SU-DHL-6 (cell line): ENCODE results near the gene ZNHIT1.

ENCODE experiments used
- H2AFZ ChIP-seq: fragments of 200-600 bp; sonication (generic); 2 replicates; pipeline ENCODE4 v1.6.1; 2014; ENCODE audit warnings: low read depth, mild to moderate bottlenecking, moderate library complexity, mixed read lengths, antibody characterized with exemption, low read length; ENCODE audit not compliant: severe bottlenecking
- H3F3A ChIP-seq: fragments of 200-600 bp; shearing (Covaris generic); 2 replicates; pipeline ENCODE4 v1.6.0; 2016; ENCODE audit warnings: antibody characterized with exemption, mild to moderate bottlenecking; ENCODE audit not compliant: insufficient read depth
- H3K27ac ChIP-seq: fragments of 200-600 bp; sonication (generic); 2 replicates; pipeline ENCODE4 v1.5.1; 2016; ENCODE audit warnings: low read depth, mild to moderate bottlenecking, low read length, moderate library complexity, mixed read lengths
- H3K27me3 ChIP-seq: fragments of 200-600 bp; sonication (generic), shearing (Covaris generic); 2 replicates; pipeline ENCODE4 v1.6.0; 2014; ENCODE audit warnings: mild to moderate bottlenecking, low read length
- H3K36me3 ChIP-seq: fragments of 200-600 bp; sonication (generic); 2 replicates; pipeline ENCODE4 v1.6.1; 2014; ENCODE audit warnings: mild to moderate bottlenecking, low read length, mixed read lengths
- H3K4me2 ChIP-seq: fragments of 300-600, 200-600 bp; shearing (Covaris generic), sonication (generic); 2 replicates; pipeline ENCODE4 v1.6.0; 2014; ENCODE audit warnings: low read length, low read depth, mild to moderate bottlenecking; ENCODE audit not compliant: poor library complexity, severe bottlenecking
- H3K4me3 ChIP-seq: fragments of 200-600 bp; sonication (generic); 2 replicates; pipeline ENCODE4 v1.5.1; 2014; ENCODE audit warnings: antibody characterized with exemption, low read length, mild to moderate bottlenecking, mixed read lengths; ENCODE audit not compliant: insufficient read depth, poor library complexity, severe bottlenecking
- H3K79me2 ChIP-seq: fragments of 200-600 bp; sonication (generic); 2 replicates; pipeline ENCODE4 v1.6.1; 2014; ENCODE audit warnings: mild to moderate bottlenecking, low read length, moderate library complexity; ENCODE audit not compliant: insufficient read depth
- H3K9ac ChIP-seq: fragments of 200-600 bp; sonication (generic); 2 replicates; pipeline ENCODE4 v1.7.0; 2014; ENCODE audit warnings: mild to moderate bottlenecking, low read length
- H3K9me2 ChIP-seq: fragments of 200-600 bp; sonication (generic); replicated peaks from 2 replicates; pipeline ENCODE4 v1.6.1; 2014; ENCODE audit warnings: low read length; ENCODE audit not compliant: insufficient read depth
- H3K9me3 ChIP-seq: fragments of 200-600 bp; sonication (generic); 2 replicates; pipeline ENCODE4 v1.6.1; 2014; ENCODE audit warnings: low read length, mixed read lengths; ENCODE audit not compliant: insufficient read depth
- H4K20me1 ChIP-seq: fragments of 200-600 bp; sonication (generic); 2 replicates; pipeline ENCODE4 v1.6.1; 2014; ENCODE audit warnings: low read depth, mild to moderate bottlenecking, antibody characterized with exemption, low read length, moderate library complexity, mixed read lengths
- EZH2phosphoT487 ChIP-seq: fragments of 200-600 bp; sonication (generic), shearing (Covaris generic); conservative IDR thresholded peaks from 2 replicates; pipeline ENCODE4 v1.6.1; 2018; ENCODE audit warnings: mild to moderate bottlenecking, antibody characterized with exemption, low read length, moderate library complexity, mixed read lengths
- TF ChIP-seq, protein P1 (sequence below): fragments of 200-600 bp; sonication (generic); IDR thresholded peaks from one replicate; pipeline ENCODE4 v1.5.1; 2017; ENCODE audit warnings: antibody characterized with exemption, mild to moderate bottlenecking, low read length, moderate library complexity; ENCODE audit not compliant: insufficient read depth, poor library complexity, severe bottlenecking

Gene ZNHIT1

GRCh38 chr7:101237206-101238067 lies 19.5 kb downstream of the ZNHIT1 start, which contains the start of gene CLDN15:
CLDN15 (minus strand) TSS chr7:101237802; CDS start chr7:101237581, 221 bp downstream.
- H3F3A ChIP-seq: no peaks in the 10 kb centered on the region
- no peaks in the 10 kb centered on the region for H3K36me3 ChIP-seq
- H3K9me2 ChIP-seq: no peaks in the 10 kb centered on the region
- TF ChIP-seq, protein P1, sequence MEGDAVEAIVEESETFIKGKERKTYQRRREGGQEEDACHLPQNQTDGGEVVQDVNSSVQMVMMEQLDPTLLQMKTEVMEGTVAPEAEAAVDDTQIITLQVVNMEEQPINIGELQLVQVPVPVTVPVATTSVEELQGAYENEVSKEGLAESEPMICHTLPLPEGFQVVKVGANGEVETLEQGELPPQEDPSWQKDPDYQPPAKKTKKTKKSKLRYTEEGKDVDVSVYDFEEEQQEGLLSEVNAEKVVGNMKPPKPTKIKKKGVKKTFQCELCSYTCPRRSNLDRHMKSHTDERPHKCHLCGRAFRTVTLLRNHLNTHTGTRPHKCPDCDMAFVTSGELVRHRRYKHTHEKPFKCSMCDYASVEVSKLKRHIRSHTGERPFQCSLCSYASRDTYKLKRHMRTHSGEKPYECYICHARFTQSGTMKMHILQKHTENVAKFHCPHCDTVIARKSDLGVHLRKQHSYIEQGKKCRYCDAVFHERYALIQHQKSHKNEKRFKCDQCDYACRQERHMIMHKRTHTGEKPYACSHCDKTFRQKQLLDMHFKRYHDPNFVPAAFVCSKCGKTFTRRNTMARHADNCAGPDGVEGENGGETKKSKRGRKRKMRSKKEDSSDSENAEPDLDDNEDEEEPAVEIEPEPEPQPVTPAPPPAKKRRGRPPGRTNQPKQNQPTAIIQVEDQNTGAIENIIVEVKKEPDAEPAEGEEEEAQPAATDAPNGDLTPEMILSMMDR: no peak
- TF ChIP-seq EZH2phosphoT487: no peak
- no peak within 1 kb of the TSS for H3K4me2 ChIP-seq
- H3K27me3 ChIP-seq: no peaks in the 10 kb centered on the region
- H3K27ac ChIP-seq: no peak within 1 kb of the TSS
- H2AFZ ChIP-seq: no peak within 1 kb of the TSS
- H3K4me3 ChIP-seq: no peak within 1 kb of the TSS
- H3K9me3 ChIP-seq: no peaks in the 10 kb centered on the region
- H3K9ac ChIP-seq: no peak within 1 kb of the TSS
- no peaks in the 10 kb centered on the region for H4K20me1 ChIP-seq
- peaks cover 8% of the 10 kb centered on the region for H3K79me2 ChIP-seq

- Histone ChIP-seq H3K4me2 (no peak overlapping the region), H3K9me3 (no peaks in the 10 kb centered on the region), H3K27me3 (no peaks in the 10 kb centered on the region), H3K27ac (no peak overlapping the region), H3K4me3 (no peak overlapping the region), H3K36me3 (no peaks in the 10 kb centered on the region), H3K9ac (no peak overlapping the region), H3F3A (no peaks in the 10 kb centered on the region), H4K20me1 (no peaks in the 10 kb centered on the region; the same call in 1 of the 2 replicates), H3K79me2 (peaks cover 19% of the 10 kb centered on the region), H3K9me2 (no peaks in the 10 kb centered on the region), H2AFZ (no peak overlapping the region)
- TF ChIP-seq, protein P1: no peak
- no peak for TF ChIP-seq EZH2phosphoT487
Measured at GRCh38 chr7:101238226-101239182, 20.5 kb downstream of the ZNHIT1 start.

DNA sequence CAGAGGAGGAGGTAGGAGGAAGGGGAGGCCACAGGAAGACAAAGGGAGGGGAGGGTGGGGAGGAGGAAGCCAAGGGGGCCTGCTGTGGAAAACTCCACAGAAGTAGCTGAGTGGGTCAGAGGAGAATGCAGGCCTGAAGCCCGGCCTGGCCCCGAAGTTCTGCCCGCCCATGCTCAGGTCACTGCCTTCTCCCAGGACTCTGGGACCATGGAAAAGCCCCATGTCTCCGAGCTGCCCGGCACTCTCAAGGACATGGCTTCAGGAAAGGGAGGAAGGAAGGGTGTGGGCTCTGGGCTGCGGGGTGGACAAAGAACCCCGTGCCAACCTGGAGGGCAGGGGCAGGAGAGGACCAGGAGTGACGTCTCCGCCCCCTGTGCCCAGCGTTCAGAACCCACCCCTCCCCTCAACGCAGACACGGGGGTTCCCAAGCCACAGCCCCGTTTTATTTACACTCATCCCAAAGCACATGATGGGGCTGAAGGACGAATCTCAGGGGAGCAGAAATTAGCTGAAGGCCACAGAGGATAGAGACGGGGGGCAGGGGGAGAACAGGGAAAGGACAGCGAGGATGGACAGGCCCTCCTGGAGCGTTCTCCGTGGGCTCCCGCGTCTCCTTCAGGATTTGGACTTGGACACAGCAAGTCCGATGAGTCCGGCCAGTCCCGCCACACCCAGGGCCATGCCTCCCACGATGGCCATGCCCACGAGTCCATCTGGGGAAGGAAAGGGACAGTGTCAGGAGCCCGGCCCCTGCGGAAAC lies 21.4 kb downstream of the ZNHIT1 start:
- Histone ChIP-seq H3K27me3 (no peaks in the 10 kb centered on the region), H3F3A (no peaks in the 10 kb centered on the region), H3K9ac (no peak overlapping the region), H2AFZ (no peak overlapping the region), H4K20me1 (no peaks in the 10 kb centered on the region; the same call in 1 of the 2 replicates), H3K9me3 (no peaks in the 10 kb centered on the region), H3K79me2 (peaks cover 27% of the 10 kb centered on the region), H3K36me3 (no peaks in the 10 kb centered on the region), H3K9me2 (no peaks in the 10 kb centered on the region), H3K4me2 (no peak overlapping the region), H3K27ac (no peak overlapping the region), H3K4me3 (no peak overlapping the region)
- TF ChIP-seq, protein P1: no peak
- no peak for TF ChIP-seq EZH2phosphoT487
